Measurements from ENCODE around the gene PLA2G4B.

PLA2G4B gene

GRCh38 chr15:41838400-41838897, at the start of gene PLA2G4B:
PLA2G4B (plus strand) TSS chr15:41838847; CDS start chr15:41838914, 67 bp downstream.
- no peak for DNase-seq

- DNase-seq = no peak
Measured at GRCh38 chr15:41789236-41789635, 49.4 kb upstream of the PLA2G4B start.

GRCh38 chr15:41789662-41790061, 49.0 kb upstream of the PLA2G4B start:
- DNase-seq = no peak

- no peak for DNase-seq
Measured at GRCh38 chr15:41790169-41790568, 48.5 kb upstream of the PLA2G4B start.

GRCh38 chr15:41790756-41791546, 47.7 kb upstream of the PLA2G4B start:
- no peak for DNase-seq

GRCh38 chr15:41791547-41791937, 47.1 kb upstream of the PLA2G4B start:
- no peak for DNase-seq

GRCh38 chr15:41792000-41792637, 46.5 kb upstream of the PLA2G4B start:
- no peak for DNase-seq

- peak; percentile 47 for DNase-seq
Measured at GRCh38 chr15:41794081-41794480, 44.6 kb upstream of the PLA2G4B start.

GRCh38 chr15:41795996-41796856, 42.4 kb upstream of the PLA2G4B start:
- DNase-seq = peak; percentile 56

GRCh38 chr15:41797201-41797944, 41.3 kb upstream of the PLA2G4B start:
- no peak for DNase-seq

GRCh38 chr15:41798607-41799487, 39.8 kb upstream of the PLA2G4B start:
- DNase-seq = no peak

- DNase-seq = no peak
Measured at GRCh38 chr15:41799488-41799805, 39.2 kb upstream of the PLA2G4B start.

- no peak for DNase-seq
Measured at GRCh38 chr15:41801185-41801584, 37.5 kb upstream of the PLA2G4B start.

- DNase-seq = no peak
Measured at GRCh38 chr15:41801850-41802455, 36.7 kb upstream of the PLA2G4B start.

GRCh38 chr15:41804361-41804760, 34.3 kb upstream of the PLA2G4B start:
- no peak for DNase-seq

- DNase-seq = no peak
Measured at GRCh38 chr15:41804916-41805666, 33.6 kb upstream of the PLA2G4B start.

GRCh38 chr15:41805711-41806110, 32.9 kb upstream of the PLA2G4B start:
- DNase-seq = no peak

GRCh38 chr15:41806291-41807181, 32.1 kb upstream of the PLA2G4B start:
- DNase-seq = no peak

- no peak for DNase-seq
Measured at GRCh38 chr15:41809121-41809520, 29.5 kb upstream of the PLA2G4B start.
